WTC11 (cell line): ENCODE measurements around the gene KRTCAP2. TPM values are rescaled to one million over a fixed set of nuclear protein-coding genes. Genes with fewer than 3 reads are reported as not detected.

Experiments used
- ATAC-seq: fragments of 200-7000 bp; cut with Tn5 transposase; 2 replicates; pipeline ENCODE4 v1.10.0; 2021; ENCODE audit warnings: mild to moderate bottlenecking, moderate library complexity
- CTCF ChIA-PET: fragments of 300-600 bp; sonication (Branson Sonifier 250); formaldehyde crosslinking; loops from one replicate; lab custom pipeline; 2021; ENCODE audit warnings: antibody characterized with exemption; lab: Charles Lee
- POLR2A ChIA-PET: fragments of 350-600 bp; sonication (Branson Sonifier 250); formaldehyde crosslinking; loops from one replicate; lab custom pipeline; 2021; ENCODE audit warnings: antibody characterized with exemption; lab: Charles Lee
- DNase-seq: peaks from one replicate; pipeline ENCODE4 v3.0.0; 2021; ENCODE audit warnings: low spot score
- H3K27ac Mint-ChIP-seq: 2 replicates; pipeline ENCODE4 v1.8.0; 2021; ENCODE audit warnings: mixed read lengths
- H3K27me3 Mint-ChIP-seq: 2 replicates; pipeline ENCODE4 v1.8.0; 2021; ENCODE audit warnings: low read depth, mild to moderate bottlenecking, moderate library complexity, mixed read lengths
- H3K36me3 Mint-ChIP-seq: 2 replicates; pipeline ENCODE4 v1.8.0; 2021; ENCODE audit warnings: mixed read lengths
- H3K4me1 Mint-ChIP-seq: 2 replicates; pipeline ENCODE4 v1.8.0; 2022; ENCODE audit warnings: mixed read lengths
- H3K4me3 Mint-ChIP-seq: 2 replicates; pipeline ENCODE4 v1.8.0; 2021; ENCODE audit warnings: mild to moderate bottlenecking, moderate library complexity, mixed read lengths
- H3K9me3 Mint-ChIP-seq: 2 replicates; pipeline ENCODE4 v1.8.0; 2021; ENCODE audit warnings: mixed read lengths
- ERG ChIP-seq: fragments of 250-450 bp; sonication (Bioruptor Pico); IDR thresholded peaks from 2 replicates; pipeline ENCODE4 v1.8.0; 2021; ENCODE audit warnings: mild to moderate bottlenecking
- ETV6 ChIP-seq: sonication (generic); formaldehyde crosslinking; IDR thresholded peaks from 2 replicates; pipeline ENCODE4 v1.8.1; 2022; ENCODE audit warnings: mild to moderate bottlenecking, missing genetic modification reagents
- GRHL2 ChIP-seq: fragments of 250-450 bp; sonication (Bioruptor Pico); IDR thresholded peaks from 2 replicates; pipeline ENCODE4 v1.8.0; 2022; ENCODE audit warnings: mild to moderate bottlenecking, moderate library complexity; ENCODE audit not compliant: insufficient replicate concordance, severe bottlenecking
- NR3C1 ChIP-seq: sonication (generic); formaldehyde crosslinking; conservative IDR thresholded peaks from 2 replicates; pipeline ENCODE4 v1.8.1; 2023; ENCODE audit warnings: low read depth, mild to moderate bottlenecking, missing genetic modification reagents
- OVOL2 ChIP-seq: fragments of 250-450 bp; sonication (Bioruptor Pico); IDR thresholded peaks from 2 replicates; pipeline ENCODE4 v1.9.0; 2021; ENCODE audit warnings: mild to moderate bottlenecking, borderline replicate concordance
- RELA ChIP-seq: sonication (generic); formaldehyde crosslinking; IDR thresholded peaks from 2 replicates; pipeline ENCODE4 v1.8.1; 2022; ENCODE audit warnings: missing genetic modification reagents, mild to moderate bottlenecking, borderline replicate concordance
- SP1 ChIP-seq: sonication (generic); formaldehyde crosslinking; conservative IDR thresholded peaks from 2 replicates; pipeline ENCODE4 v1.8.1; 2022; ENCODE audit warnings: missing genetic modification reagents
- ZMAT4 ChIP-seq: fragments of 250-450 bp; sonication (Bioruptor Pico); IDR thresholded peaks from 2 replicates; pipeline ENCODE4 v1.9.0; 2021; ENCODE audit warnings: mild to moderate bottlenecking
- ZNF232 ChIP-seq: sonication (generic); formaldehyde crosslinking; IDR thresholded peaks from 2 replicates; pipeline ENCODE4 v1.8.0; 2022; ENCODE audit warnings: mild to moderate bottlenecking, missing genetic modification reagents
- ZNF396 ChIP-seq: fragments of 250-450 bp; sonication (Bioruptor Pico); IDR thresholded peaks from 2 replicates; pipeline ENCODE4 v1.8.0; 2021; ENCODE audit warnings: mild to moderate bottlenecking, moderate library complexity, borderline replicate concordance
- ZNF416 ChIP-seq: fragments of 250-450 bp; sonication (Bioruptor Pico); IDR thresholded peaks from 2 replicates; pipeline ENCODE4 v1.9.0; 2021; ENCODE audit warnings: mild to moderate bottlenecking, inconsistent platforms
- total RNA-seq: library from RNA; stranded (reverse); gene quantifications from 3 replicates; pipeline ENCODE4 v1.2.3, GENCODE V29; 2021
- TF ChIP-seq, protein P1 (sequence below): fragments of 250-450 bp; sonication (Bioruptor Pico); IDR thresholded peaks from 2 replicates; pipeline ENCODE4 v2.1.2; 2022; ENCODE audit warnings: mild to moderate bottlenecking, moderate library complexity
- TF ChIP-seq, protein P2 (sequence below): sonication (generic); formaldehyde crosslinking; IDR thresholded peaks from 2 replicates; pipeline ENCODE4 v1.8.1; 2022; ENCODE audit warnings: missing genetic modification reagents, borderline replicate concordance
- TF ChIP-seq, protein P3 (sequence below): sonication (generic); formaldehyde crosslinking; IDR thresholded peaks from 2 replicates; pipeline ENCODE4 v1.8.1; 2023; ENCODE audit warnings: mild to moderate bottlenecking, missing genetic modification reagents, borderline replicate concordance

KRTCAP2 gene
- total RNA-seq, 1 experiment from 2014 or later: 104 TPM

- H3K4me1 Mint-ChIP-seq: peaks cover 38% of the 10 kb centered on the region
- H3K9me3 Mint-ChIP-seq: no peaks in the 10 kb centered on the region
- H3K27me3 Mint-ChIP-seq: peaks cover 4% of the 10 kb centered on the region; the same call in 1 of the 2 replicates
- CTCF ChIA-PET: interaction anchor here (4.5 kb wide), 1 partner anchor 15 kb away, joined by 31 read pairs; the partner anchor contains the start of gene KRTCAP2
- H3K27ac Mint-ChIP-seq: peak overlapping the region; percentile 89
- ATAC-seq (no peak), DNase-seq (no peak)
- POLR2A ChIA-PET: no interaction called here
- no peak for TF ChIP-seq NR3C1 (CRISPR knock-in tag)
- no peak for TF ChIP-seq SP1 (CRISPR knock-in tag)
- no peak for TF ChIP-seq RELA (CRISPR knock-in tag)
- TF ChIP-seq, protein P1, sequence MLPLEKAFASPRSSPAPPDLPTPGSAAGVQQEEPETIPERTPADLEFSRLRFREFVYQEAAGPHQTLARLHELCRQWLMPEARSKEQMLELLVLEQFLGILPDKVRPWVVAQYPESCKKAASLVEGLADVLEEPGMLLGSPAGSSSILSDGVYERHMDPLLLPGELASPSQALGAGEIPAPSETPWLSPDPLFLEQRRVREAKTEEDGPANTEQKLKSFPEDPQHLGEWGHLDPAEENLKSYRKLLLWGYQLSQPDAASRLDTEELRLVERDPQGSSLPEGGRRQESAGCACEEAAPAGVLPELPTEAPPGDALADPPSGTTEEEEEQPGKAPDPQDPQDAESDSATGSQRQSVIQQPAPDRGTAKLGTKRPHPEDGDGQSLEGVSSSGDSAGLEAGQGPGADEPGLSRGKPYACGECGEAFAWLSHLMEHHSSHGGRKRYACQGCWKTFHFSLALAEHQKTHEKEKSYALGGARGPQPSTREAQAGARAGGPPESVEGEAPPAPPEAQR (CRISPR knock-in tag): no peak
- no peak for TF ChIP-seq OVOL2
- TF ChIP-seq ZNF396 (CRISPR knock-in tag): no peak
- TF ChIP-seq, protein P2, sequence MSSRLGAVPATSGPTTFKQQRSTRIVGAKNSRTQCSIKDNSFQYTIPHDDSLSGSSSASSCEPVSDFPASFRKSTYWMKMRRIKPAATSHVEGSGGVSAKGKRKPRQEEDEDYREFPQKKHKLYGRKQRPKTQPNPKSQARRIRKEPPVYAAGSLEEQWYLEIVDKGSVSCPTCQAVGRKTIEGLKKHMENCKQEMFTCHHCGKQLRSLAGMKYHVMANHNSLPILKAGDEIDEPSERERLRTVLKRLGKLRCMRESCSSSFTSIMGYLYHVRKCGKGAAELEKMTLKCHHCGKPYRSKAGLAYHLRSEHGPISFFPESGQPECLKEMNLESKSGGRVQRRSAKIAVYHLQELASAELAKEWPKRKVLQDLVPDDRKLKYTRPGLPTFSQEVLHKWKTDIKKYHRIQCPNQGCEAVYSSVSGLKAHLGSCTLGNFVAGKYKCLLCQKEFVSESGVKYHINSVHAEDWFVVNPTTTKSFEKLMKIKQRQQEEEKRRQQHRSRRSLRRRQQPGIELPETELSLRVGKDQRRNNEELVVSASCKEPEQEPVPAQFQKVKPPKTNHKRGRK (CRISPR knock-in tag): no peak
- no peak for TF ChIP-seq ZNF416
- TF ChIP-seq, protein P3, sequence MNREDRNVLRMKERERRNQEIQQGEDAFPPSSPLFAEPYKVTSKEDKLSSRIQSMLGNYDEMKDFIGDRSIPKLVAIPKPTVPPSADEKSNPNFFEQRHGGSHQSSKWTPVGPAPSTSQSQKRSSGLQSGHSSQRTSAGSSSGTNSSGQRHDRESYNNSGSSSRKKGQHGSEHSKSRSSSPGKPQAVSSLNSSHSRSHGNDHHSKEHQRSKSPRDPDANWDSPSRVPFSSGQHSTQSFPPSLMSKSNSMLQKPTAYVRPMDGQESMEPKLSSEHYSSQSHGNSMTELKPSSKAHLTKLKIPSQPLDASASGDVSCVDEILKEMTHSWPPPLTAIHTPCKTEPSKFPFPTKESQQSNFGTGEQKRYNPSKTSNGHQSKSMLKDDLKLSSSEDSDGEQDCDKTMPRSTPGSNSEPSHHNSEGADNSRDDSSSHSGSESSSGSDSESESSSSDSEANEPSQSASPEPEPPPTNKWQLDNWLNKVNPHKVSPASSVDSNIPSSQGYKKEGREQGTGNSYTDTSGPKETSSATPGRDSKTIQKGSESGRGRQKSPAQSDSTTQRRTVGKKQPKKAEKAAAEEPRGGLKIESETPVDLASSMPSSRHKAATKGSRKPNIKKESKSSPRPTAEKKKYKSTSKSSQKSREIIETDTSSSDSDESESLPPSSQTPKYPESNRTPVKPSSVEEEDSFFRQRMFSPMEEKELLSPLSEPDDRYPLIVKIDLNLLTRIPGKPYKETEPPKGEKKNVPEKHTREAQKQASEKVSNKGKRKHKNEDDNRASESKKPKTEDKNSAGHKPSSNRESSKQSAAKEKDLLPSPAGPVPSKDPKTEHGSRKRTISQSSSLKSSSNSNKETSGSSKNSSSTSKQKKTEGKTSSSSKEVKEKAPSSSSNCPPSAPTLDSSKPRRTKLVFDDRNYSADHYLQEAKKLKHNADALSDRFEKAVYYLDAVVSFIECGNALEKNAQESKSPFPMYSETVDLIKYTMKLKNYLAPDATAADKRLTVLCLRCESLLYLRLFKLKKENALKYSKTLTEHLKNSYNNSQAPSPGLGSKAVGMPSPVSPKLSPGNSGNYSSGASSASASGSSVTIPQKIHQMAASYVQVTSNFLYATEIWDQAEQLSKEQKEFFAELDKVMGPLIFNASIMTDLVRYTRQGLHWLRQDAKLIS (CRISPR knock-in tag): no peak
- H3K36me3 Mint-ChIP-seq: no peaks in the 10 kb centered on the region
- H3K4me3 Mint-ChIP-seq: no peak overlapping the region
These were observed 15.2 kb upstream of the KRTCAP2 start for GRCh38 chr1:155188268-155188667.

- ChIA-PET POLR2A (no interaction called here), CTCF (interaction anchor here (0.7 to 4.5 kb wide), 5 partner anchors 8 to 96 kb away, joined by 3 to 37 read pairs (median 15); partner anchors contain the start of gene KRTCAP2)
- no peak overlapping the region for H3K4me3 Mint-ChIP-seq
- peaks cover 36% of the 10 kb centered on the region for H3K4me1 Mint-ChIP-seq
- no peaks in the 10 kb centered on the region for H3K9me3 Mint-ChIP-seq
- DNase-seq: no peak
- no peak for TF ChIP-seq ZMAT4 (CRISPR knock-in tag)
- TF ChIP-seq ZNF232 (CRISPR knock-in tag): no peak
- no peak for TF ChIP-seq ETV6
- no peak for TF ChIP-seq GRHL2 (CRISPR knock-in tag)
- TF ChIP-seq ERG: no peak
- ATAC-seq: no peak
- 0 out of 2 replicates have a peak overlapping the region, but pooled peaks have one; percentile 89 for H3K27ac Mint-ChIP-seq
- no peaks in the 10 kb centered on the region; the same call in 1 of the 2 replicates for H3K36me3 Mint-ChIP-seq
- peaks cover 2% of the 10 kb centered on the region; the same call in 1 of the 2 replicates for H3K27me3 Mint-ChIP-seq
These were observed 14.4 kb upstream of the KRTCAP2 start for GRCh38 chr1:155187456-155187891.
